ENCODE data around the gene BHLHE23. TPM values are rescaled to one million over a fixed set of nuclear protein-coding genes. Genes with fewer than 3 reads are reported as not detected.

Gene BHLHE23
- total RNA-seq, 5 donors from 2014 or later (not counting 1 experiment from before 2014, with no cell fraction given): not detected

GRCh38 chr20:63013207-63013606 lies 6.4 kb upstream of the BHLHE23 start:
- Histone ChIP-seq H3K27ac (ENCODE audit: low read length) (no peak overlapping the region), H3K4me1 (ENCODE audit: control insufficient read depth in 1 of 2, extremely low read depth in 1 of 2, insufficient read depth in 2 of 2, low read length in 2 of 2) (peaks cover 8 to 28% of the 10 kb centered on the region in 2 experiments), H3K27me3 (replicated peaks in 1 of 2; ENCODE audit: control insufficient read depth in 2 of 2, extremely low read depth in 1 of 2, insufficient read depth in 2 of 2, low read length in 1 of 2) (peaks cover 6 to 69% of the 10 kb centered on the region in 2 experiments), H3K9me3 (peaks cover 3% of the 10 kb centered on the region), H3K36me3 (ENCODE audit: control insufficient read depth in 2 of 2, extremely low read depth in 1 of 2, insufficient read depth in 1 of 2, low read length in 1 of 2) (no peaks in the 10 kb centered on the region), H3K4me3 (ENCODE audit: control insufficient read depth in 1 of 2, extremely low read depth in 1 of 2, low read length in 1 of 2) (no peak overlapping the region)
- DNase-seq (no peak), ATAC-seq (replicated peaks in 1 of 4) (no peak)
- Mint-ChIP-seq H3K9me3 (peaks cover 0 to 14% (median 14%) of the 10 kb centered on the region in 3 donors), H3K27ac (no peak overlapping the region), H3K4me1 (peaks cover 18 to 22% (median 20%) of the 10 kb centered on the region in 3 donors), H3K27me3 (peaks cover 14 to 50% of the 10 kb centered on the region in 2 donors), H3K36me3 (peaks cover 4% of the 10 kb centered on the region), H3K4me3 (no peak overlapping the region)
- POLR2A ChIA-PET: no interaction called here
- CTCF ChIA-PET: interaction anchor here in 1 of 2 donors (0.7 kb wide), 1 partner anchor 35 kb away, joined by 5 read pairs; no protein-coding TSS in a partner anchor

GRCh38 chr20:63011798-63012197 lies 5.0 kb upstream of the BHLHE23 start:
- H3K4me3 ChIP-seq (ENCODE audit: control insufficient read depth in 1 of 2, extremely low read depth in 1 of 2, low read length in 1 of 2): no peak overlapping the region
- Mint-ChIP-seq H3K9me3 (peaks cover 0 to 14% (median 14%) of the 10 kb centered on the region in 3 donors), H3K4me3 (no peak overlapping the region), H3K27ac (no peak overlapping the region), H3K36me3 (peaks cover 4% of the 10 kb centered on the region), H3K27me3 (peaks cover 16 to 54% of the 10 kb centered on the region in 2 donors), H3K4me1 (peaks cover 21 to 28% (median 21%) of the 10 kb centered on the region in 3 donors)
- ChIA-PET POLR2A (no interaction called here), CTCF (interaction anchor here in 1 of 2 donors (0.8 kb wide), 1 partner anchor 39 kb away, joined by 5 read pairs; no protein-coding TSS in a partner anchor)
- H3K27ac ChIP-seq (ENCODE audit: low read length): no peak overlapping the region
- H3K36me3 ChIP-seq (ENCODE audit: control insufficient read depth in 2 of 2, extremely low read depth in 1 of 2, insufficient read depth in 1 of 2, low read length in 1 of 2): no peaks in the 10 kb centered on the region
- H3K4me1 ChIP-seq (ENCODE audit: control insufficient read depth in 1 of 2, extremely low read depth in 1 of 2, insufficient read depth in 2 of 2, low read length in 2 of 2): peaks cover 8 to 42% of the 10 kb centered on the region in 2 experiments
- DNase-seq (no peak), ATAC-seq (replicated peaks in 1 of 4) (no peak)
- H3K27me3 ChIP-seq (replicated peaks in 1 of 2; ENCODE audit: control insufficient read depth in 2 of 2, extremely low read depth in 1 of 2, insufficient read depth in 2 of 2, low read length in 1 of 2): peaks cover 6 to 68% of the 10 kb centered on the region in 2 experiments
- peaks cover 3% of the 10 kb centered on the region for H3K9me3 ChIP-seq
- WGBS (ENCODE audit: insufficient coverage): 100% methylated on average over 2 of the region's 3 CpGs

- peak; percentile 49 to 78 (median 52) for ATAC-seq (replicated peaks in 1 of 4)
- Histone ChIP-seq H3K9me3 (peaks cover 3% of the 10 kb centered on the region), H3K27ac (ENCODE audit: low read length) (peak overlapping the region; percentile 31), H3K27me3 (replicated peaks in 1 of 2; ENCODE audit: control insufficient read depth in 2 of 2, extremely low read depth in 1 of 2, insufficient read depth in 2 of 2, low read length in 1 of 2) (peaks cover 4 to 65% of the 10 kb centered on the region in 2 experiments), H3K4me3 (ENCODE audit: control insufficient read depth in 1 of 2, extremely low read depth in 1 of 2, low read length in 1 of 2) (peak overlapping the region; percentile 53 to 56), H3K4me1 (ENCODE audit: control insufficient read depth in 1 of 2, extremely low read depth in 1 of 2, insufficient read depth in 2 of 2, low read length in 2 of 2) (peaks cover 8 to 55% of the 10 kb centered on the region in 2 experiments), H3K36me3 (ENCODE audit: control insufficient read depth in 2 of 2, extremely low read depth in 1 of 2, insufficient read depth in 1 of 2, low read length in 1 of 2) (no peaks in the 10 kb centered on the region)
- Mint-ChIP-seq H3K4me3 (peak overlapping the region; percentile 77 to 86 (median 81)), H3K9me3 (peaks cover 0 to 14% (median 14%) of the 10 kb centered on the region in 3 donors), H3K27me3 (peaks cover 11 to 49% of the 10 kb centered on the region in 2 donors), H3K4me1 (peaks cover 21 to 31% (median 25%) of the 10 kb centered on the region in 3 donors), H3K27ac (peak overlapping the region; percentile 59 to 72), H3K36me3 (peaks cover 4% of the 10 kb centered on the region)
- DNase-seq: peak; percentile 31 to 86 (median 69)
- ChIA-PET POLR2A (no interaction called here), CTCF (interaction anchor here in 1 of 2 donors (1.8 kb wide), 1 partner anchor 37 kb away, joined by 9 read pairs; no protein-coding TSS in a partner anchor)
- under 1% methylated on average over 20 of the region's 30 CpGs for WGBS (ENCODE audit: insufficient coverage)
Measured at GRCh38 chr20:63009988-63010769, 3.4 kb upstream of the BHLHE23 start.

DNA sequence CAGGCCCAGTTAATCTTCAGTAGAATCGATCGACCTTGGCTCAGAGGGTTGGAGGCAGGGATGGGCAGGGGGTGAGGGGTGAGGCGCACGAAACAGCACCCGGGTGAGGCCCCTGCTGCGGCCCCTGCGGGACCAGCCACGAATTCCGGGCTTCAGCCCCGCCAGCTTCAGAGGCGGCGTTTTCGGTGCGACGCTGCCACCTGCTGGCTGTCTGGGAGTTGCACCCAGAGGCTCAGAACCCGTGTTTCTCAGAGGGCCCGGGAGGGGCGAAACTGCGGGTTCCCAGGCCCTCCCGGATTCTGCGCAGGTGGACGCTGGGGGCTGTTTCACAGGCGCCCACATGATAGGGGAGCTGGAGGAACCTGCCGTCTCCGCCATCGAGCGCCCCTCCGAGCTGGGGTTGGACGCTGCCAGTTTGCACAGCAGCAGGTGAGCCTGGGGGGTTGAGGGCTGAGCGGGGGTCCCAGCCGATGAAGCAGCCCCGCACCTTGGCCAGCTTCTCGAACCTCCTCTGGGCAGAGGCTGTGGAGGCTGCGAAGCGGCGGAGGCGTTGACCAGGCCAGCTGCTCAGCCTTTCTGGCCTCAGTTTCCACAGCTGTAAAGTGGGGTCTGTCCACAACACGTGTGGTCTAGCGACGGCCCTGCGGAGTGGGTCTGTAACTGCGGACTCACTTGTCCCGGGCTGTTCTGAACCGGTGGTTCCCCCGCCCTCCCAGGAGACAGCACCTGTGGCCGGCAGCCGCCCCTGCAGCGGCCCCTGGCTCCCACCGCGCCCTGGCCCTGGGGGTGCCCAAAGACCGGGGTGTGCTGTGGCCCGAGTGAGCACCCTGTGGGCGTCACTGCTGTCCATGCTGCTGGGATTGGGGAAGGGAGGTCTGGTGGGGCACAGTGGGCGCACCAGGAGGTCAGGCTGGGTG lies 2.5 kb upstream of the BHLHE23 start:
- Mint-ChIP-seq H3K4me3 (peak overlapping the region; percentile 77 to 86 (median 81)), H3K27ac (peak overlapping the region in 1 of 2 donors; percentile 39), H3K9me3 (peaks cover 0 to 14% (median 14%) of the 10 kb centered on the region in 3 donors), H3K36me3 (peaks cover 4% of the 10 kb centered on the region), H3K27me3 (peaks cover 15 to 46% of the 10 kb centered on the region in 2 donors), H3K4me1 (peaks cover 21 to 35% (median 29%) of the 10 kb centered on the region in 3 donors)
- ATAC-seq (replicated peaks in 1 of 4) (peak; percentile 68 to 78 (median 75)), DNase-seq (peak; percentile 57 to 92 (median 78))
- Histone ChIP-seq H3K4me1 (ENCODE audit: control insufficient read depth in 1 of 2, extremely low read depth in 1 of 2, insufficient read depth in 2 of 2, low read length in 2 of 2) (peaks cover 8 to 61% of the 10 kb centered on the region in 2 experiments), H3K4me3 (ENCODE audit: control insufficient read depth in 1 of 2, extremely low read depth in 1 of 2, low read length in 1 of 2) (peak overlapping the region; percentile 53 to 56), H3K27me3 (replicated peaks in 1 of 2; ENCODE audit: control insufficient read depth in 2 of 2, extremely low read depth in 1 of 2, insufficient read depth in 2 of 2, low read length in 1 of 2) (peaks cover 4 to 63% of the 10 kb centered on the region in 2 experiments), H3K27ac (ENCODE audit: low read length) (no peak overlapping the region), H3K36me3 (ENCODE audit: control insufficient read depth in 2 of 2, extremely low read depth in 1 of 2, insufficient read depth in 1 of 2, low read length in 1 of 2) (no peaks in the 10 kb centered on the region), H3K9me3 (peaks cover 3% of the 10 kb centered on the region)
- ChIA-PET CTCF (interaction anchor here (0.7 to 1.8 kb wide), 9 partner anchors 30 to 110 kb away, joined by 3 to 18 read pairs (median 3); no protein-coding TSS in a partner anchor), POLR2A (no interaction called here)
- WGBS (ENCODE audit: insufficient coverage): 6% methylated on average over 49 of the region's 54 CpGs

GRCh38 chr20:63008541-63009044 lies 1.8 kb upstream of the BHLHE23 start:
- H3K27me3 Mint-ChIP-seq: peaks cover 19 to 46% of the 10 kb centered on the region in 2 donors
- POLR2A ChIA-PET: no interaction called here
- Histone ChIP-seq H3K27ac (ENCODE audit: low read length) (no peak overlapping the region), H3K4me1 (ENCODE audit: control insufficient read depth in 1 of 2, extremely low read depth in 1 of 2, insufficient read depth in 2 of 2, low read length in 2 of 2) (peaks cover 8 to 61% of the 10 kb centered on the region in 2 experiments), H3K36me3 (ENCODE audit: control insufficient read depth in 2 of 2, extremely low read depth in 1 of 2, insufficient read depth in 1 of 2, low read length in 1 of 2) (no peaks in the 10 kb centered on the region), H3K9me3 (no peaks in the 10 kb centered on the region), H3K4me3 (ENCODE audit: control insufficient read depth in 1 of 2, extremely low read depth in 1 of 2, low read length in 1 of 2) (peak overlapping the region in 1 of 2 donors; percentile 53), H3K27me3 (replicated peaks in 1 of 2; ENCODE audit: control insufficient read depth in 2 of 2, extremely low read depth in 1 of 2, insufficient read depth in 2 of 2, low read length in 1 of 2) (peaks cover 0 to 62% of the 10 kb centered on the region in 2 experiments)
- no peaks in the 10 kb centered on the region for H3K36me3 Mint-ChIP-seq
- DNase-seq (peak in 2 of 35 experiments; percentile 9 to 14), ATAC-seq (replicated peaks in 1 of 4) (peak in 2 of 4 experiments; percentile 0 to 2)
- H3K4me3 Mint-ChIP-seq: peak overlapping the region in 2 of 3 donors; percentile 43 to 81
- 16% methylated on average over 21 of the region's 21 CpGs for WGBS (ENCODE audit: insufficient coverage)
- CTCF ChIA-PET: interaction anchor here (0.7 to 1.8 kb wide), 9 partner anchors 29 to 110 kb away, joined by 3 to 18 read pairs (median 3); no protein-coding TSS in a partner anchor
- peaks cover 21 to 38% (median 29%) of the 10 kb centered on the region in 3 donors for H3K4me1 Mint-ChIP-seq
- peaks cover 0 to 9% (median 8%) of the 10 kb centered on the region in 3 donors for H3K9me3 Mint-ChIP-seq
- no peak overlapping the region for H3K27ac Mint-ChIP-seq
